ENCODE results near the gene PARD3.

PARD3 gene

DNA sequence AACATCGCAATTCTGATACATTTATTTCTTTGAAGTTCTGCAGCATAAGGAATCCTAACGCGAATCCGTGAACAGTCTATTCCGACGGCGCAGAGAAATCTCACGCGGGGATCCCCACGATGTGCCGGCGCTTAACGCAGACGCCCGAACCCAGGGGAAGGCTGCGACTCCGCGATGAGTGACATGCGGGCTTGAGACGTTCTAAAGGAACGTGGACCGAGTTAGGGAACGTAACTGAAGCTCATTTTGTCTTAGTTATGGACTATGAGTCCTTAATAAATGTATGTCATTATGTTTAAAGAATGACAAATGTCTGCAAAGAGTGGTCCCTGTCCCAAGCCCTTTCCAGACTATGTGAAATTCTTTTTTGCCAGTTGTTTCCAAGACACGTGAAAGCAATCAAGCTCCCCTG, 995 bp upstream of the PARD3 start:
- H3K4me3 ChIP-seq (ENCODE audit: control insufficient read depth, low read depth, low read length) = peak overlapping the region; percentile 53
- TF ChIP-seq, protein P1, sequence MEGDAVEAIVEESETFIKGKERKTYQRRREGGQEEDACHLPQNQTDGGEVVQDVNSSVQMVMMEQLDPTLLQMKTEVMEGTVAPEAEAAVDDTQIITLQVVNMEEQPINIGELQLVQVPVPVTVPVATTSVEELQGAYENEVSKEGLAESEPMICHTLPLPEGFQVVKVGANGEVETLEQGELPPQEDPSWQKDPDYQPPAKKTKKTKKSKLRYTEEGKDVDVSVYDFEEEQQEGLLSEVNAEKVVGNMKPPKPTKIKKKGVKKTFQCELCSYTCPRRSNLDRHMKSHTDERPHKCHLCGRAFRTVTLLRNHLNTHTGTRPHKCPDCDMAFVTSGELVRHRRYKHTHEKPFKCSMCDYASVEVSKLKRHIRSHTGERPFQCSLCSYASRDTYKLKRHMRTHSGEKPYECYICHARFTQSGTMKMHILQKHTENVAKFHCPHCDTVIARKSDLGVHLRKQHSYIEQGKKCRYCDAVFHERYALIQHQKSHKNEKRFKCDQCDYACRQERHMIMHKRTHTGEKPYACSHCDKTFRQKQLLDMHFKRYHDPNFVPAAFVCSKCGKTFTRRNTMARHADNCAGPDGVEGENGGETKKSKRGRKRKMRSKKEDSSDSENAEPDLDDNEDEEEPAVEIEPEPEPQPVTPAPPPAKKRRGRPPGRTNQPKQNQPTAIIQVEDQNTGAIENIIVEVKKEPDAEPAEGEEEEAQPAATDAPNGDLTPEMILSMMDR (conservative IDR thresholded peaks at IDR 0.05; ENCODE audit: control insufficient read depth, insufficient read depth, low read depth, low read length) = no peak
- DNase-seq (ENCODE audit: low read depth) = no peak

DNA sequence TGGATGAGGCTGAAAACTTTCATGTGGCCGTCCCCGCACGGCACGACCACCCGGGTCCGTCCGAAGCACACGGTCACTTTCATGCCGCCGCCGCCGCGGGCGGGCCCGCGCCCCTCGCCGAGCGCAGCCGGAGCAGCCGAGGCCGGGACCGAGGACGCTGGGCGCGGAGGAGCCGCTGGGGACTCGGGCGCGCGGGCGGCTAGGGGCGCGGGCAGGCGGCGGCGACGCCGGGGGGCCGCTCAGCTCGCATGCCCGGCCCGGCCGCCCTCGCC, 247 bp downstream of the PARD3 start:
- TF ChIP-seq, protein P1 (conservative IDR thresholded peaks at IDR 0.05; ENCODE audit: control insufficient read depth, insufficient read depth, low read depth, low read length) = no peak
- DNase-seq (ENCODE audit: low read depth) = no peak
- H3K4me3 ChIP-seq (ENCODE audit: control insufficient read depth, low read depth, low read length) = peak overlapping the region; percentile 72

DNA sequence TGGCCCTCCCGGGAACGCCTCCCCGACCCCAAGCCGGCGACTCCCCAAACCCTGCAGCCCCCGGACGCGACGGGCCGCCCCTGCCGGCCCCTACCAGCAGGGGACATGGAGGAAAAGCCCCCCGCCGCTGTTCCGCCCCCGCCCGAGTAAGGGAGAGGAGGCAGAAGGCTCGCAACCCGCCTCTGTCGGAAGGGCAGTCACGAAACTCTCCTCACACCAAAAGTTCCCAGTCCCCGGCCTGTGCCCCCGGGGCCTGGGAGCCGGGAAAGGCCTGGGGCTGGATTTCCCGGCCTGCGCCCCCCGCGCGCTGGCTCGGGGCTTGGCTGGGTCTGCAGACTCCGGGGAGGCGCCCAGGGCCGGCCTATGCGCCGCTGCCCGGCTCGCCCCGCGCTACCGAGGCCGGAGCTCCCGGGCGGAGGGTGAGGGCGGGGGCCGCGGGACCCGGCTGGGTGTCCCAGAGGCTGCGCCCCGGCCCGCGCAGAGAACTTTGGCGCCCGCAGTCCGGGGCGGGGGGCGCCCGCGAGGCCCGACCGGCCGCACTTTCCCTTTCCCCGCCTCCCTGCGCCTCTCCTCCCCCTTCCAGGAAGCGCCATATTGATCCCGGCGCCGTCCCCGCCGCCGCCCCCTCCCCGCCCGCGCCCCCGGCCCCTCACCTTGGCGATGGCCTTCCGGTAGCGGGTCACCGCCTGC, 728 bp downstream of the PARD3 start:
- DNase-seq (ENCODE audit: low read depth) = no peak
- TF ChIP-seq, protein P1 (conservative IDR thresholded peaks at IDR 0.05; ENCODE audit: control insufficient read depth, insufficient read depth, low read depth, low read length) = no peak
- peak overlapping the region; percentile 72 for H3K4me3 ChIP-seq (ENCODE audit: control insufficient read depth, low read depth, low read length)

DNA sequence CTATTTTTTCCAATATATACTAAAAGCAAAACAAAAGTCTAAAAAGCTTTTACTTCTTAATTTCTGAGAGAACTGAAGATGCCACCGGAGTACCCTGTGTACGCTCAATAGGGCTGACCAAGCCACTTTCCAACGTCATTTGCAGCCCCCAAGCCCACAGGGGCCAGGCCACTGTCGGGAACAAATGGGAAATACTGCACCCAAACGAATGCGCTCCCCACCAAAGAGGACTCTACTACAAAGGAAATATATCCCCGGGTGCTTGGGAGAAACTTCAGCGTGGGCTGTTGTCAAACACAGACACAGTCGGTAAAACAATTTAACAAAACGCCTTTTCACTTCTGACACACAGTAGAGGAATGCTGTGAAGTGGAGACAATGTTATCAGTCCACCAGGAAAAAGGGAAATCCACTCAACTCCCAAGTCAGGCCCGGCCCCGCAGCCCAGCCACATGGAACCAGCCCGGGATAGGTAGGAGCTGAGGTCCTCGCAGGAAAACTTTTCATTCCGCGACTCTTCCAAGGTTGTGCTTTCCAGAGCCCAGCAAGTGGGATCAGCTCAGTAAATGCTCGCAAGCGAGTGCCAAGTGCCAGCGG, 1.4 kb downstream of the PARD3 start:
- TF ChIP-seq, protein P1 (conservative IDR thresholded peaks at IDR 0.05; ENCODE audit: control insufficient read depth, insufficient read depth, low read depth, low read length) = no peak
- DNase-seq (ENCODE audit: low read depth) = peak; percentile 34
- peak overlapping the region; percentile 72 for H3K4me3 ChIP-seq (ENCODE audit: control insufficient read depth, low read depth, low read length)

DNA sequence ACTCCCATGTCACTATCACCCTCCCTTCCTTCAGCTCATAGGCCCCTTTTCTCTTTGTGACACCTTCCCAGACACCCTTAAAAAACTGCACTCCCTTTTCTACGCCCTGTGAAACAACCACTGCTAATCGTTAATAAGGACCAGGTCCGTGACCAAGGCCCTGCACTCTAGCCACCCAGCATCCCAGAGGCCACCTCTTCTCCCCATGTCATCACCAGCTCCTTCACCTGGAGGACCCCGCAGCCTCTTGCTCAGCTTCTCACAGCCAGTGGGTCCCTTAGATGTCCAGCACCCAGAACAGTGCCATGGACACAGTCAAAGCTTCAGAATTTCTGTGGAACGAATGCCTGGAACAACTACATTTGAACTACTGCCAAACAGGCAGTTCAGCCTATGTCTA, 2.3 kb downstream of the PARD3 start:
- TF ChIP-seq, protein P1 (conservative IDR thresholded peaks at IDR 0.05; ENCODE audit: control insufficient read depth, insufficient read depth, low read depth, low read length) = no peak
- no peak for DNase-seq (ENCODE audit: low read depth)
- H3K4me3 ChIP-seq (ENCODE audit: control insufficient read depth, low read depth, low read length) = no peak overlapping the region

DNA sequence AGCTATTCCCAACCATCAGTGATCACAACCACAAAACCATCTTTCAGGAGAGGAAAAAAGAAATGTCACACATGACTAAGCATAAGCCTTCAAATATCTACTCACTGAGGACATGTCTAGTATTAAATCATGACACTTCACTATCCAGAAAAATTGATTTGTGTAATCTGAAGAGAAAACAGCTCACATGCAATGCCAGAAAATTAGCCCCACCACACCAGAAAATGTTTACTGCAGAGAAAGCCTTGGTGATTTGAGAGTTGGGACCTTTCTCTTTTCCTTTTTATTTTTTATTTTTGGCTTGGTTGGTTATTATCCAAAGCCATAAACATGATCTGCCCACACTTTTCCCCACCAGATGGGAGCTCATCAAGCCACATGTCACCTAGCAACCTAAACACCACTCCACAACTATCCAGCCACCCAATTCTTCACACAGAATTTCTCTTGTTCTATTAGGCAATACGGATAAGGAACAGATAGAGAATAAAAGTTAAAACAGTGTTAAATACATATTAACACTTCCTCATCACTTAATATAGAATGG, 3.1 kb downstream of the PARD3 start:
- TF ChIP-seq, protein P1 (conservative IDR thresholded peaks at IDR 0.05; ENCODE audit: control insufficient read depth, insufficient read depth, low read depth, low read length) = no peak
- DNase-seq (ENCODE audit: low read depth) = peak; percentile 49
- H3K4me3 ChIP-seq (ENCODE audit: control insufficient read depth, low read depth, low read length) = no peak overlapping the region

Measured in fibroblast of mammary gland (primary cell).